HG03060 (cell line): ENCODE data around the gene CHRM3.
"Not testable (repeated sequence)": the region's sequence is repeated elsewhere in the genome, so short reads cannot be mapped to it uniquely, and the experiment has no call there.

ENCODE experiments used
- ATAC-seq: cut with Tn5 transposase; IDR thresholded peaks from one replicate; pipeline ENCODE4 v1.9.1; 2021; ENCODE audit warnings: low read depth, moderate number of reproducible peaks; ENCODE audit not compliant: unreplicated experiment

The CHRM3 gene

DNA sequence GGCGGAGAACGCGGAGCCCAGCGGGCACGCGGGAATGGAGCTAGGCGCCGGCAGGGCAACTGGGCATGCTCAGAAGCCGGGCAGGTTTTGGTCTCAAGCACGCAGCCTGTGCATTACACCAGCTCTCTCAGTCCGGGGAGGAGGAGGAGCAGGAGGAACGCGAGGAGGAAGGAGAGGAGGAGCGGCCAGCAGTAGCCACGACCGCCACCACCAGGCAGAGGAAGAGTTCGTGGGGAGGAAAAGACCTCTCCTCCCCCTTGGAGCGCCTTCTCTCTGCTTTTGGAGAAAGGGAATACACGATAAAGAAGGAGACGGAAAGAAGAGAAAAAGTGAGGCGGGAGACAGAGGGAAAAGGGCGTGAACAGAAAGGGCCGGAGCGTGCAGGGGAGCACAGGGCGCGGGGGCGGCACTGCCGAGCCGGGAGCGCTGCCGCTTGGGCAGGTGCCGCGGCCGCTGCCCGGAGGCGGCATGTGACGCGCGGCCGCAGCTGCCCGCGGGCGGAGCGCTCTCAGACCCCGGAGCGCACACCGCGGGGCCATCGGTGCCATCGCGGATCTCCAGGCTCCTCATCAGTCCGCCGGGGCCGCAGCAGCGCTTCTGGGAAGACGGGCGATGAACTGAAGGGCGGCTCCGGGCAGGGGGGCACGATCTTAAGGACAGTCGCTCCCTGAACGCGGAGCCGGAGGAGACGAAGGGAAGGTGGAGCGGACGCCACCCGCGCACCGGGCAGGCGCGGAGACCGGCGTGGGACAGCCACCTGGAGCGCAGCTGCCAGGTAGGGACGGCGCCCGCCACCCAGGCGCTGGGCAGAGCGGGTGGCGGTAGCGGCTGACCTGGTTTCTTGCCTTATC, at the start of gene CHRM3:
Gene CHRM3 (plus strand): TSS at position 116 of the 851 bp plus-strand sequence. CDS start 520,884 bp downstream, outside the sequence.
- ATAC-seq, result no peak

DNA sequence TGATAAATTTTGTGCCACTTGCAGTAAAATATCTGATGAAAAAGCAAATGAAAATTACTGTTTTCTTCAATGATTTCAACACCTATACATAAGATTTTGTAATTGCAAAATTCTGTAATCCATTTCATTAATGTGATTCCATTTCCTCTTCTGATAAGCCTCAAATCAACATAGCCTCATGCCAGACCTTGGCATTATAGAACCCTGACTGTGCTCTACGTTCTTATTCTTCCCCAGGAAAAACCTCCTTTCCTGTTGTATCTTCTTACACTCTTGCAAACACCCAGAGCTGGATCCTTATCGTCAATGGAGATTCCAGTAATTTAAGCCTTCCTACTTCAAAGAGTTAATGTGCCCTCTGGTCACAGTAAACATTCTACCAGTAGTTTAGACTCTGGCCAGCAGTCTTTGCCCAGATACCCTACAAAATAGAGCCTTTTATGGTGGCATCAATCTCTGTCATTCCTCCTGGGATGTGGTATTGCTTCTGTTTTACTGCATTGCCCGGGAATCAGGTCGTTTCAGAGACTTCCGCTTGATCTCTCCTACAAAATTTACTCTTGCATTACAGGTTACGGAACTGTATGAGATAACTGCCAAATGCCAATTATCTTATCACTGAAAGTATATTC, 48.5 kb upstream of the CHRM3 start:
- no peak for ATAC-seq

DNA sequence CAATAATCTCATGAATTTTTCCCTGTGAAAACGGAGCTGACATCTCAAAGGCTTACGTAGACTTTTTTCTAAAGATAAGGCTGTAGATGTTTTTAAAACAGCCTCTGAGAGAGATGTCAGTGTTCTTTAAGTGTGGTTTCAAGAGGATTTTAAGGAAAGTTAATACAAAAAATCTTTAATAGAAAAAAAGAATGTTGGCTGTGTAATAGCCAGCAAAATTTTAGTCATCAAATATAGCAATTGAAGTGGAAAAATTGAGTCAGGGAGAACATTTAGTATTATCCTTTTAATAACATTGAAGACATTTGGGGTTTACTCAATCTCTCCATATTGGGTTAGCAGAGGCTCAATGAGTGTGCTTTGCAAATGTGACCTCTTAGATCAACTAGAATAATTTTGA, 38.6 kb upstream of the CHRM3 start:
- ATAC-seq, result no peak

- no peak for ATAC-seq
These were observed 37.6 kb upstream of the CHRM3 start for GRCh38 chr1:239348635-239349353.

DNA sequence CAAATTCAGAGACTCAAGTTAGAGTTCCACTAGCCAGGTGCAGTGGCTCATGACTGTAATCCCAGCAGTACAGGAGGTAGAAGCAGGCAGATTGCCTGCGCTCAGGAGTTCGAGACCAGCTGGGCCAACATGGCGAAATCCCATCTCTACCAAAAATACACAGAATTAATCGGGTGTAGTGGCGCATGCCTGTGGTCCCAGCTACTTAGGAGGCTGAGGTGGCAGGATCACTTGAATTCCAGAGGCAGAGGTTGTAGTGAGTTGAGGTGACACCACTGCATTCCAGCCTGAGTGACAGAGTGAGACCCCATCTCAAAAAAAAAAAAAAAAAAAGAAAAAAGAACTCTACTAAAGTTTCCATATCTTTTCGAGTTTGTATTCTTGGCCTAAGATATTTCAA, 36.7 kb upstream of the CHRM3 start:
- ATAC-seq, result no peak

DNA sequence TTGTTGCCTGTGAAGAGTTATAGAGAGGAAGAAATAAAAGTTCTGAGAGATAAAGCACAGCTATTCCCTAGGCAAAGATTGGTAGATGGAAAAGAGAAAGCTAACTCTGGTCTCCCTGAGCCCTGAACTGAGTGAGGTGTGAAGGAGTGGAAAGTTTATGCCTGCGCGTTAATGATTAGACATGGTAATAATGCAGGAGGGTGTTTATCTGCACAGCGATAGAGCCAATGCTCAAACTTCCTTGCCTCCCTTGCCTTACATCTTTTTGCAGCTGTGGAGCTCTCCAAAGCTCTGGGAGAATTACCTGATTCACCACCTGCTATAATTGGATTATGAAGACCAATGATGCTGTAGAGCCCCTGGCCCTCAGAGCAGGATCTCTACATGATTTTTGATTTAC, 32.8 kb upstream of the CHRM3 start:
- ATAC-seq, result no peak

DNA sequence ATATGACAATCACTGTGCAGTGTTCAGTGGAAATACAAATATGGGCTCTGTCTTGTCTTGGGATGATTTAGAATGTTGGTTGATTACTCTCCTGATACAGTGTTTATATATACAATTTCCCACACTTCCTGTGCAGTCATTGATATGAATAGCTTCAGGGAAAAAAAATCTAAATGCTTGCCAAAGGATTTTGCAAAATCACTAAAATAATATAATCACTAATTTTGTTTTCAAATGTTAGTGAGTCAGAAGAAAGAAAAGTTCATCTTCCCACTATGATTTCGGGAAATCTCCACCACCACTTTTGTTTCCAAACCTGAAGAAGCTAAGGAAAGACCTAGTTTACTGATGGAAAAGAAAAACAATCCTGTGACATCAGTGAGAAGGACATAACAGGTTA, 32.1 kb upstream of the CHRM3 start:
- no peak for ATAC-seq

DNA sequence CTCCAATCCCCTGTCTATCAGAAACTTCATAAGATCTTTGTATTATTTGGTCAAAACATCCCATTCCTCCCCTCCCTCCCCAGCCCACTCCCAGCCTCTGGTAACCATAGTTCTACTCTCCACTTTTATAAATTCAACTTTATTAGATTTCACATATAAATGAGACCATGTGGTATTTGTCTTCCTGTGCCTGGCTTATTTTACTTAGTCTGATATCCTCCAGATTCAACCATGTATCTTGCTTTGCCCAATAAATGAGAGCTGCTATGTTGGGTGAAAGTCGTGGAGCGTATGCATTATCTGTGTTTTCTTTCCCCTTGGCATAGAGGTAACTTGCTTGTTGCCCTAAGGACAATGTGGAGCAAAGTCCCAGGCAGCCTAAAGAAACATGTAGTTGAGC, 28.5 kb upstream of the CHRM3 start:
- no peak for ATAC-seq

DNA sequence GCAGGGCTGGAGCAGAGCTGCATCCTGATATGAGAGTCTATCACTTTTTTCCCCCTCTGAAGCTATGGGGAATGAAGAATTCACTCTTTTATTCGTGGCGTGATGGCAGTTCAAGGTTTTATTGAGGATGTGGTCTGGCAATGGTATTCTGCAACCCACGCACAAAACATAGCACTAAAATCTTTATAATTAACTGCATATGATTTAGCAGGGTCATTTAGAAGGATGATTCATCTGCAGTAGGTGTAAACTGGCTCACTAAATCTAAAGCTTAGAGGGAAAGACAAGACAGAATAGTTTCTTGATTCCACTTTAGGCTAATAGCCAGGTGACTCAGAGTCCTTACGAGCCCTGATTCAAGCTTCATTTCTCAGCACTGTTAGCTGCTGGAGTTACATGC, 25.0 kb upstream of the CHRM3 start:
- no peak for ATAC-seq

GRCh38 chr1:239363930-239364329, 22.4 kb upstream of the CHRM3 start:
- ATAC-seq, result no peak

- ATAC-seq, result no peak
These were observed 19.1 kb upstream of the CHRM3 start for GRCh38 chr1:239367196-239367810.

DNA sequence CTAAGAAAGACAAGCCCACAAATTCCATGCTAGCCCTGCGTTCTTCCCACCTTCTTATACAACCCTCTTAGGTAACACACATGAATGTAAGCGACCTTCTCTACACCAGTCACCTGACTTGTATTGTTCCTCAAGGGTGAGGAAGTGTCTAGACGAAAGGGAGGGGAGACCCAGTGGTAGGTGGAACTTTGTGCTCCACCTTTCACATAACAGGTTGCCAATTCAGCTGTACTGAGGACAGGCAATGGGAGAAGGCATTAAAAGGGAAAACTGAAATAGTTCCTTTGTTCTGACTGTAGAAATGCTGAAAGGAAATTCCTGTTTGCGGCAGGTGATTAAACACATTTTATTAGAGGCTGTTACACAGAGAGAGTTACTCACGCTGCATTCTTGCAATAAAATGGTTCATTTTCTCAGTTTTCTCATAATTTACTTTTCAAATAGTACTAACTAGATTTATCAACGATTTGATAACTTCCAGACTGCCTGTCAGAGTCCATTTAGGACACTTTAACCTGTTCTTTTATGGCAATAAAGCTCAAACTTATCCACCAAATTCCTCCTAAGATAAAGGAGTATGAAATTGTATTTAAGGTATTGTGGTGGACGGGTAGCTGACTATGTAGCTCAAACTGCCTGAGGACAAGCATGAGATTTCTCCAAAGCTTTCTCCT, 17.8 kb upstream of the CHRM3 start:
- ATAC-seq, result no peak

- ATAC-seq, result not testable (repeated sequence)
These were observed 15.5 kb upstream of the CHRM3 start for GRCh38 chr1:239370869-239371268.

DNA sequence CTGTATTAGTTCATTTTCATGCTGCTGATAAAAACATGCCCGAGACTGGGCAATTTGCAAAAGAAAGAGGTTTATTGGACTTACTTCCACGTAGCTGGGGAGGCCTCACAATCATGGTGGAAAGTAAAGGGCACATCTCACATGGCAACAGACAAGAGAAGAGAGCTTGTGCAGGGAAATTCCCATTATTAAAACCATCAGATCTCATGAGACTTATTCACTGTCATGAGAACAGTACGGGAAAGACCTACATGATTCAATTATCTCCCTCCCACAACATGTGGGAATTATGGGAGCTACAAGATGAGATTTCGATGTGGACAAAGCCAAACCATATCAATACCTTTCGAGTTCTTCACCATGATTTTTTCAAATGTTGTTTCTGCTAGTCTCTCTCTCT, 3.7 kb upstream of the CHRM3 start:
- no peak for ATAC-seq

DNA sequence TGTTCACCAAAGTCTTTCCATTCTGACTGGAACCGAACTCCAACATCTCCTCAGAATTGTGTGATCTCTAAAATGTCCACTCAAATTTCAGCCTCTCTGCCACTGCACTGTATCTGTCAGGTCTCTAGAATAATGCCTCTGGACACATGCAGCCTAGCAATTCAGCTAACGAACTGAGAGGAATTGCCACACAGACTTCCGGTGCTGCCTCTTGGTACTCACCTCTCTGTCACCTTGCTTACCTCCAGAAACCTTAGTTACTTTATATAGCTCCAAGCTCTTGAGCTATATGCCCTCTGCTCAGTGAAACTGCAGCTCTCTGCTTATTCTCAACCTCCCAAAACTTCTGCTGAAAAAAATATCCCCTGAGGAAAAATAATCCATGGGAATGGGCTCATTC, 2.7 kb upstream of the CHRM3 start:
- no peak for ATAC-seq

GRCh38 chr1:239387304-239388158, 1.2 kb downstream of the CHRM3 start:
- ATAC-seq, result no peak

DNA sequence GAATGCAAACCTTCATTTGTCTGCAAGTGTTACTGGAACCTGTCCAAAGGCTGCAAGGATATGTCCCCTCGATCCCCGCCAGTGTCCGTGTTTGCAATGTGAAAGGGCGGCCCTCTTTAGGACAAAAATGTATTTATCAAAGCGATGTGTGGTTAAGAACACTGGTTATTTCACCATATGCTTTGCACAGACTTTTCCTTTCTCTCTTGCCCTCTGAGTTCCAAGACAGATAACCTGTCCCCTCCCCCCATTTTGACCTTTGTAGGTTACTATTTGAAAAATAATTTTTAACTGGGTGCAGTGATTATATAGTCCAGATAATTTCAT, 1.8 kb downstream of the CHRM3 start:
- no peak for ATAC-seq

DNA sequence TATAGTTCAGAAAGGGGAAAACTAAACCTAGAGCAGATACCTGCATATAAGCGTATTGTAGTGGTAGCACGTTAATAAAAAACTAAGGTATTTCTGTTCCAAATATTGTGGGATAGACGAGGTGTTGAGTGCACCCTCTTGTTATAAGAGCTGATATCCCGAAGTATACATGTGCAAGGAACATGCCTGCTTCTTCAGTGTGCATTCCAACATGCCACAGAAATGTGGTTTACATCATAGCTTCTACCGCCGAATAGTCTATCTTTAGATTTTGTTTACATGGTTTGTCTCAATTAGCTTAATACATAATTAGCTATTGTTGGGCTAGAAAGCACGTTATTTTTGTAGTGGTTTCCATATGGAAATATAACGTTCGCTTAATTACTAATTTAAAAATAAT, 2.2 kb downstream of the CHRM3 start:
- ATAC-seq, result no peak

DNA sequence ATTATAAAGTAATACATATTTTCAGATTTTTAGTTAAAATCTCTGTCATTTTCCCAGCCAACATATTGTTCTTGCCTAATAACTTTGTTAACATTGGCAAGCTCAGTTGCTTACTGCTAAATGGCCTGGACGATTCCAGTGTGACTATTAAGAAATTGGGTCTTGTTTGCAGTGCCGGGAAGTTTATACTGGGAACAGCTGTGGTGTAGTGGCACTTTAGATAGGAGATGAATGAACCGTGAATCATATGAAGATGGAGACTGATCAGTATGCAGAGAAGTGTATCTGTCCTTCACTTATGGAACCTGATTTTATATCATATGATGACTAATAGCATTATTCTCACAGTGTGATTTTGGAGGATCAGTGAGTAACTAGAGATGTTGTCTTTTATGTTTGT, 3.3 kb downstream of the CHRM3 start:
- no peak for ATAC-seq

- ATAC-seq, result no peak
These were observed 5.9 kb downstream of the CHRM3 start for GRCh38 chr1:239392271-239392670.
